Peyer's patch (tissue), 4 donors: ENCODE data around the gene USF1. TPM values are rescaled to one million over a fixed set of nuclear protein-coding genes. Genes with fewer than 3 reads are reported as not detected.
A peak's percentile ranks its signal among the peaks of the same experiment; 100 is the strongest.

Experiments
- DNase-seq, 3 donors: peaks; one replicate each; pipeline ENCODE4 v3.0.0-alpha.2; 2017 to 2019
- H3K27ac ChIP-seq, 4 donors: fragments of 200-600 bp; sonication (generic); one replicate each; pipeline ENCODE4 v1.5.1; 2016 to 2019
- H3K27me3 ChIP-seq, 2 donors: fragments of 200-600 bp; sonication (generic); one replicate each; pipeline ENCODE4 v1.5.1; 2019
- H3K36me3 ChIP-seq, 3 donors: fragments of 200-600 bp; sonication (generic); one replicate each; pipeline ENCODE4 v1.5.1; 2016 to 2019
- H3K4me1 ChIP-seq, 4 donors: fragments of 200-600 bp; sonication (generic); one replicate each; pipeline ENCODE4 v1.5.1; 2016 to 2019
- H3K4me3 ChIP-seq, 4 donors: fragments of 200-600 bp; sonication (generic); 1 replicate in 3 of 4; 2 replicates in 1 of 4; pipeline ENCODE4 v1.5.1; 2016 to 2019; ENCODE audit warnings: mild to moderate bottlenecking in 1 of 4
- H3K9me3 ChIP-seq, 4 donors: fragments of 200-600 bp; sonication (generic); one replicate each; pipeline ENCODE4 v1.5.1; 2016 to 2019; ENCODE audit warnings: mild to moderate bottlenecking in 1 of 4
- POLR2A ChIP-seq, 2 donors: fragments of 450-650 bp; IDR thresholded peaks; one replicate each; pipeline ENCODE4 v1.5.1; 2017; ENCODE audit warnings: antibody characterized with exemption in 2 of 2, mild to moderate bottlenecking in 2 of 2, moderate library complexity in 2 of 2
- total RNA-seq, 4 donors: library from RNA; depleted of rRNA; stranded (reverse); fragments of >200 nt; gene quantifications; one replicate each; pipeline ENCODE4 v1.1.0, GENCODE V29; 2016
- TF ChIP-seq, protein P1 (sequence below), 6 experiments: fragments of 450-650 bp in 4 of 6; fragments of 200-600 bp in 2 of 6; sonication (generic) in 1 of 6; IDR thresholded peaks; one replicate each; pipeline ENCODE4 v1.5.1; 2017 to 2019; ENCODE audit warnings: antibody characterized with exemption in 6 of 6, mild to moderate bottlenecking in 3 of 6, moderate library complexity in 1 of 6

USF1 gene
- total RNA-seq, 4 donors from 2014 or later, result 72.0 to 119 (median 98.2) TPM

- Histone ChIP-seq H3K9me3 (no peaks in the 10 kb centered on the region), H3K27me3 (no peaks in the 10 kb centered on the region), H3K36me3 (no peaks in the 10 kb centered on the region), H3K4me3 (no peak overlapping the region), H3K4me1 (no peaks in the 10 kb centered on the region), H3K27ac (no peak overlapping the region)
- TF ChIP-seq, protein P1, sequence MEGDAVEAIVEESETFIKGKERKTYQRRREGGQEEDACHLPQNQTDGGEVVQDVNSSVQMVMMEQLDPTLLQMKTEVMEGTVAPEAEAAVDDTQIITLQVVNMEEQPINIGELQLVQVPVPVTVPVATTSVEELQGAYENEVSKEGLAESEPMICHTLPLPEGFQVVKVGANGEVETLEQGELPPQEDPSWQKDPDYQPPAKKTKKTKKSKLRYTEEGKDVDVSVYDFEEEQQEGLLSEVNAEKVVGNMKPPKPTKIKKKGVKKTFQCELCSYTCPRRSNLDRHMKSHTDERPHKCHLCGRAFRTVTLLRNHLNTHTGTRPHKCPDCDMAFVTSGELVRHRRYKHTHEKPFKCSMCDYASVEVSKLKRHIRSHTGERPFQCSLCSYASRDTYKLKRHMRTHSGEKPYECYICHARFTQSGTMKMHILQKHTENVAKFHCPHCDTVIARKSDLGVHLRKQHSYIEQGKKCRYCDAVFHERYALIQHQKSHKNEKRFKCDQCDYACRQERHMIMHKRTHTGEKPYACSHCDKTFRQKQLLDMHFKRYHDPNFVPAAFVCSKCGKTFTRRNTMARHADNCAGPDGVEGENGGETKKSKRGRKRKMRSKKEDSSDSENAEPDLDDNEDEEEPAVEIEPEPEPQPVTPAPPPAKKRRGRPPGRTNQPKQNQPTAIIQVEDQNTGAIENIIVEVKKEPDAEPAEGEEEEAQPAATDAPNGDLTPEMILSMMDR (IDR thresholded peaks at IDR 0.05), result no peak
- no peak for TF ChIP-seq POLR2A (IDR thresholded peaks at IDR 0.05)
- DNase-seq, result no peak
Measured at GRCh38 chr1:161076410-161076809, 30.6 kb upstream of the USF1 start.

DNA sequence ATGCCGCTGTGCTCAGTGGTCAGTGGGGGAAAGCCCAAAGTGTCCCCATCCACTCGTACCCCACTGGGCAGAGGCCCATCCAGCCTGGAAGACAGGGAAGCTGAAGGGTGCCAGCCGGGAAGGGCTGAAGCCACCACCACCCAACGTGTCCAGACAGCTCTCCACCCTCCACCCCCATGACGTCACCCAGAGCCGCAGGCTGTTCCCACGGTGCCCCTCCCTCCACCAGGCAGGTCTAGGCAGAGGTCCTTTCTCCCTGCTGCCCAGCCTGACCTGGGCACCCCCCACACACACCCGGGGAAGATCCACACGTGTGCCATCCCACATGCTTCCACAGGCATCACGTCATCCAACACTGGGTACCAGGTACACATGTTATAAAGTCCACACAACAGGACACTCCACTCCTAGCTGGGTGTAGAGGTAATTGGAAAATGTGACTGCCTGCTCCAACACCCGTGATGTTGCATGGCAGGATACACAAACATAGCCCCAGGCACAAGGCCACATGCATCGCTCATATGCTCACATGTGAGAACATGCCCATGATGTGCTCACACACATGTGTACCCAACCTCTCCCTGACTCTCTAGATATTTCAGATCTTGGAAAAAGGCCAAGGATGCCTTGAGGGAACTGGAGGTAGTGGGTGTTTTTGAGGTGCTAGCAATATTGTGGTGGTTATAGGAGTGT is 29.0 kb upstream of the USF1 start:
- Histone ChIP-seq H3K36me3 (no peaks in the 10 kb centered on the region), H3K27ac (no peak overlapping the region), H3K4me3 (no peak overlapping the region), H3K27me3 (no peaks in the 10 kb centered on the region), H3K4me1 (peaks cover 0 to 5% (median 0%) of the 10 kb centered on the region in 4 donors), H3K9me3 (no peaks in the 10 kb centered on the region)
- DNase-seq, result no peak
- TF ChIP-seq, protein P1 (IDR thresholded peaks at IDR 0.05), result no peak
- no peak for TF ChIP-seq POLR2A (IDR thresholded peaks at IDR 0.05)

DNA sequence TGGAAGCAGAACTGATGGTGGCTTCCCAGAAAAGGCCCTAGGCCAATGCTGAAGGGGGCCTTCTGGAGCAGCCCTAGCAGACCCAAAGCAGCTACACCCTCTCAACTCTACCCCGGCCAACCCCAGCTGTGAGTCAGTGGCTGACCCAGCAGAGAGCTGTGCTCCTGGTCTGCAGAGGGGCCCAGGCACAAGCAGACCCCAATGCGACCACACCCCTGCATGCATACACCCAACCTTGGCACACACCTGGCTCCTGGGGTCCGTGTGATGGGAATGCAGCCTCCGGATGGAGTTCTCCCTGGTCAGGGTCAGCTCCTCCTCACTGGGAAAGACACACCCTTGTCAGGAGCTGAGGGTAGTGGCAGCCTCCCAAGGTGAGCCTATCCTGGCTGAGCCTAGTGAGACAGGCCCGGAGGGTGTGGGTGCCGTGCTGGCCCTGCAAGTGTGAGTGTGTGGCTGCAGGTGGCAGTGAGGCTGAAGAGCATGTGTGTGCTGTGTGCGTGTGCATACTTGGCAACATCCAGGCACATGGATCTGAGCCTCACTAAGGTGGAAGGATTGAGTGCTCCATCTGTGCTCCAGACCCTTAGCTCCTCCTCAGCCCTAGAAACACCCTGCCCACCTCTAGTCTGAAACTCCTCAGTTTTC is 27.8 kb upstream of the USF1 start:
- Histone ChIP-seq H3K4me3 (no peak overlapping the region), H3K27ac (no peak overlapping the region), H3K36me3 (no peaks in the 10 kb centered on the region), H3K4me1 (peaks cover 0 to 5% (median 0%) of the 10 kb centered on the region in 4 donors), H3K27me3 (no peaks in the 10 kb centered on the region), H3K9me3 (no peaks in the 10 kb centered on the region)
- TF ChIP-seq POLR2A (IDR thresholded peaks at IDR 0.05), result no peak
- TF ChIP-seq, protein P1 (IDR thresholded peaks at IDR 0.05), result peak in 2 of 6 experiments; percentile 28 to 36
- no peak for DNase-seq

GRCh38 chr1:161072751-161073449 is 27.1 kb upstream of the USF1 start:
- TF ChIP-seq POLR2A (IDR thresholded peaks at IDR 0.05), result no peak
- TF ChIP-seq, protein P1 (IDR thresholded peaks at IDR 0.05), result no peak
- Histone ChIP-seq H3K27ac (no peak overlapping the region), H3K4me1 (peaks cover 0 to 5% (median 2%) of the 10 kb centered on the region in 4 donors), H3K4me3 (no peak overlapping the region), H3K36me3 (no peaks in the 10 kb centered on the region), H3K9me3 (no peaks in the 10 kb centered on the region), H3K27me3 (no peaks in the 10 kb centered on the region)
- DNase-seq, result no peak

DNA sequence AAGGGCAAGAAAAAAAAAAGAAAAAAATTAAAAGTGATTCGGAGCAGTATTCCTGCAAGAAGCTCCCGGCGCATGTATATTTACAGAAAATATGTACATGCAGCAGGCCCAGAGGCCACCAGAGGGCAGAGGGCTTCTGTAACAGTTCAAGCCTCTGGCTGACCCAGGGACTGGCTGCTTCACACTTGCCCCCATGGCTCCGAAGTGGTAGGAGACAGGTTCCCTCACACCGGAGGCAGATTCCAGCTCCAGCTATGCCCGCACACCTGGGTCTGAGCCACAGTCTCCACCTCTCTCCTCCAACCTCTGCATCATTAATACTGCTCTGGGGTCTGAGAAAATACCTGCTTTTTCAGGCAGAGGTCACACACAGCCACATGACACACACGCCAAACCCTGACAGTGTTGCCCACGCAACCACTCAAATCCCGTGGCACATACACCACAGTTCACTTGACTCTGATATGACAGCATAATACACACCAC is 26.2 kb upstream of the USF1 start:
- DNase-seq, result peak; percentile 65 to 85 (median 73)
- no peaks in the 10 kb centered on the region for H3K27me3 ChIP-seq
- H3K27ac ChIP-seq, result no peak overlapping the region
- no peaks in the 10 kb centered on the region for H3K36me3 ChIP-seq
- peaks cover 0 to 12% (median 2%) of the 10 kb centered on the region in 4 donors for H3K4me1 ChIP-seq
- TF ChIP-seq POLR2A (IDR thresholded peaks at IDR 0.05), result no peak
- TF ChIP-seq, protein P1 (IDR thresholded peaks at IDR 0.05), result peak; percentile 58 to 71 (median 60)
- H3K4me3 ChIP-seq, result no peak overlapping the region
- no peaks in the 10 kb centered on the region for H3K9me3 ChIP-seq
